H9 (cell line): ENCODE data around the gene TNFAIP2. TPM values are rescaled to one million over a fixed set of nuclear protein-coding genes. Genes with fewer than 3 reads are reported as not detected.

Experiments
- DNase-seq: peaks from one replicate; pipeline ENCODE4 v3.0.0-alpha.2; 2017
- H2AFZ ChIP-seq: one replicate; pipeline ENCODE4 v1.6.1; 2013; ENCODE audit warnings: mild to moderate bottlenecking, low read length, control low read depth, moderate library complexity
- H2AK5ac ChIP-seq: 2 replicates; pipeline ENCODE4 v1.6.1; 2013; ENCODE audit warnings: low read length, control low read depth, mixed read lengths; ENCODE audit not compliant: insufficient read length
- H2BK120ac ChIP-seq: one replicate; pipeline ENCODE4 v1.6.1; 2013; ENCODE audit warnings: low read depth, mild to moderate bottlenecking, low read length, control low read depth, inconsistent platforms; ENCODE audit not compliant: poor library complexity, severe bottlenecking
- H2BK12ac ChIP-seq: 2 replicates; pipeline ENCODE4 v1.6.1; 2013; ENCODE audit warnings: low read length, control low read depth, mixed read lengths, low read depth; ENCODE audit not compliant: insufficient read length
- H2BK15ac ChIP-seq: 2 replicates; pipeline ENCODE4 v1.6.1; 2013; ENCODE audit warnings: low read depth, low read length, control low read depth
- H2BK20ac ChIP-seq: one replicate; pipeline ENCODE4 v1.6.1; 2013; ENCODE audit warnings: low read depth, mild to moderate bottlenecking, low read length, control low read depth, inconsistent platforms; ENCODE audit not compliant: poor library complexity, severe bottlenecking
- H2BK5ac ChIP-seq: 2 replicates; pipeline ENCODE4 v1.6.1; 2013; ENCODE audit warnings: low read length, control low read depth, mixed read lengths; ENCODE audit not compliant: insufficient read length
- H3K14ac ChIP-seq: 2 replicates; pipeline ENCODE4 v1.6.1; 2013; ENCODE audit warnings: low read length, control low read depth; ENCODE audit not compliant: insufficient read depth
- H3K18ac ChIP-seq: 2 replicates; pipeline ENCODE4 v1.6.1; 2013; ENCODE audit warnings: low read depth, mild to moderate bottlenecking, mixed read lengths, low read length, control low read depth; ENCODE audit not compliant: insufficient read length
- H3K23ac ChIP-seq: 2 replicates; pipeline ENCODE4 v1.6.1; 2013; ENCODE audit warnings: low read length, control low read depth, mixed read lengths, low read depth; ENCODE audit not compliant: insufficient read length
- H3K23me2 ChIP-seq: 2 replicates; pipeline ENCODE4 v1.6.1; 2013; ENCODE audit warnings: low read depth, mild to moderate bottlenecking, mixed read lengths, low read length, control low read depth; ENCODE audit not compliant: insufficient read length, poor library complexity, severe bottlenecking
- H3K27ac ChIP-seq: 2 replicates; pipeline ENCODE4 v1.5.1; 2013; ENCODE audit warnings: low read length, control low read depth, mixed read lengths, low read depth; ENCODE audit not compliant: insufficient read length
- H3K27me3 ChIP-seq: 2 replicates; pipeline ENCODE4 v1.6.1; 2013; ENCODE audit warnings: low read length, control low read depth, inconsistent platforms; ENCODE audit not compliant: insufficient read depth
- H3K4ac ChIP-seq: 2 replicates; pipeline ENCODE4 v1.6.1; 2013; ENCODE audit warnings: low read depth, mild to moderate bottlenecking, control low read depth, inconsistent platforms, low read length, moderate library complexity
- H3K4me1 ChIP-seq: 2 replicates; pipeline ENCODE4 v1.6.1; 2013; ENCODE audit warnings: low read length, control low read depth, inconsistent platforms; ENCODE audit not compliant: insufficient read depth
- H3K4me2 ChIP-seq: 2 replicates; pipeline ENCODE4 v1.6.1; 2013; ENCODE audit warnings: low read length, control low read depth, mixed read lengths; ENCODE audit not compliant: insufficient read length, insufficient read depth
- H3K56ac ChIP-seq: 2 replicates; pipeline ENCODE4 v1.6.1; 2013; ENCODE audit warnings: low read depth, mild to moderate bottlenecking, mixed read lengths, low read length, control low read depth; ENCODE audit not compliant: insufficient read length
- H3K79me1 ChIP-seq: 2 replicates; pipeline ENCODE4 v1.6.1; 2013; ENCODE audit warnings: low read depth, mild to moderate bottlenecking, moderate library complexity, low read length, control low read depth, inconsistent platforms; ENCODE audit not compliant: insufficient read depth, poor library complexity, severe bottlenecking
- H3K79me2 ChIP-seq: 2 replicates; pipeline ENCODE4 v1.6.1; 2013; ENCODE audit warnings: low read length, control low read depth, inconsistent platforms; ENCODE audit not compliant: insufficient read depth
- H3K9ac ChIP-seq: 2 replicates; pipeline ENCODE4 v1.6.1; 2013; ENCODE audit warnings: low read length, control low read depth, mixed read lengths; ENCODE audit not compliant: insufficient read length; ENCODE audit errors: extremely low read depth
- H3K9me3 ChIP-seq: one replicate; pipeline ENCODE4 v1.6.1; 2013; ENCODE audit warnings: low read depth, low read length, inconsistent platforms; ENCODE audit not compliant: control insufficient read depth
- H3T11ph ChIP-seq: one replicate; pipeline ENCODE4 v1.6.1; 2013; ENCODE audit warnings: mild to moderate bottlenecking, low read length, control low read depth, inconsistent platforms
- H4K20me1 ChIP-seq: one replicate; pipeline ENCODE4 v1.6.1; 2013; ENCODE audit not compliant: control insufficient read depth, insufficient read length, insufficient read depth
- H4K5ac ChIP-seq: 2 replicates; pipeline ENCODE4 v1.6.1; 2013; ENCODE audit warnings: low read depth, mild to moderate bottlenecking, mixed read lengths, low read length, control low read depth; ENCODE audit not compliant: insufficient read length
- H4K8ac ChIP-seq: replicated peaks from 2 replicates; pipeline ENCODE4 v1.6.1; 2013; ENCODE audit warnings: low read length, control low read depth, mixed read lengths, low read depth; ENCODE audit not compliant: insufficient read length
- H4K91ac ChIP-seq: 2 replicates; pipeline ENCODE4 v1.6.1; 2013; ENCODE audit warnings: low read depth, mild to moderate bottlenecking, moderate library complexity, mixed read lengths, low read length, control low read depth; ENCODE audit not compliant: insufficient read length
- H3K27ac Mint-ChIP-seq, 3 experiments: 2 replicates in 2 of 3; 3 replicates in 1 of 3; pipeline ENCODE4 v1.8.0; 2020 to 2021; ENCODE audit warnings: mixed read lengths in 3 of 3, mild to moderate bottlenecking in 1 of 3, moderate library complexity in 1 of 3
- H3K27me3 Mint-ChIP-seq: 2 replicates; pipeline ENCODE4 v1.8.0; 2021; ENCODE audit warnings: low read depth, mild to moderate bottlenecking, moderate library complexity, mixed read lengths
- H3K36me3 Mint-ChIP-seq, 3 experiments: 2 replicates in 2 of 3; 3 replicates in 1 of 3; pipeline ENCODE4 v1.8.0; 2020 to 2021; ENCODE audit warnings: low read depth in 3 of 3, mixed read lengths in 3 of 3; ENCODE audit not compliant: insufficient read depth in 1 of 3
- H3K4me1 Mint-ChIP-seq, 2 experiments: 2 replicates each; pipeline ENCODE4 v1.8.0; 2020; ENCODE audit warnings: mixed read lengths in 2 of 2
- H3K4me3 Mint-ChIP-seq, 2 experiments: 2 replicates in 1 of 2; 3 replicates in 1 of 2; pipeline ENCODE4 v1.8.0; 2020 to 2021; ENCODE audit warnings: mild to moderate bottlenecking in 2 of 2, mixed read lengths in 2 of 2, moderate library complexity in 1 of 2
- H3K9me3 Mint-ChIP-seq, 2 experiments: 2 replicates in 1 of 2; 3 replicates in 1 of 2; pipeline ENCODE4 v1.8.0; 2020; ENCODE audit warnings: mild to moderate bottlenecking in 2 of 2, mixed read lengths in 2 of 2, moderate library complexity in 1 of 2
- CTCF ChIP-seq: fragments of 200-600 bp; sonication (generic); conservative IDR thresholded peaks from 3 replicates; pipeline ENCODE4 v1.8.0; 2021; ENCODE audit warnings: antibody characterized with exemption, mild to moderate bottlenecking
- WGBS: extraction: QIAGEN DNeasy Blood & Tissue Kit; methylation state at CpG from one replicate; pipeline ENCODE4 v1.1.7; 2013; ENCODE audit warnings: missing lambda C conversion rate, low lambda C conversion rate, mixed read lengths; ENCODE audit not compliant: insufficient read length; ENCODE audit errors: extremely low coverage; 5-methylcytosine and 5-hydroxymethylcytosine counted together
- total RNA-seq: library from RNA; stranded (reverse); gene quantifications from 2 replicates; pipeline ENCODE4 v1.2.1, GENCODE V29; 2021

TNFAIP2 gene
- total RNA-seq, 1 experiment from 2014 or later: 29.3 TPM

DNA sequence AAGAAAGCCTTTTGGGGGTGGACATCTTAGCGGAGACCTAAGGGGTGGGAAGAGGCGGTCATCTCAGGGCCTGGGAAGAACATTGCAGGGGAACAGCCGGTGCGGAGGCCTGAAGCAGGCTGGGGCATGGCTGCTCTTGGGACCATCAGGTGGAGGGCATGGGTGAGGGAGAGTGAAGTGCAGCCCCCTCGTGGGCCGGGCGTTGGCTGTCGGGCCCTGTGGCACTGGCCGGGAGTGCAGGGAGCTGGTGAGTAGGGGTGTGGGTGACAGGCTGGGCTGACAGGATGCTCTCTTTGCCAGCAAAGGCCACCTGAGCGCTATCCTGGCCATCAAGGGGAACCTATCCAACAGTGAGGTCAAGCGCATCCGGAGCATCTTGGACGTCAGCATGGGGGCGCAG, 11.7 kb downstream of the TNFAIP2 start:
- H3K18ac ChIP-seq: no peak overlapping the region
- H2AK5ac ChIP-seq: no peak overlapping the region
- H4K8ac ChIP-seq: no peak overlapping the region
- no peak overlapping the region for H3K27ac ChIP-seq
- no peak overlapping the region for H3K14ac ChIP-seq
- no peak overlapping the region for H2BK15ac ChIP-seq
- H2BK5ac ChIP-seq: no peak overlapping the region
- no peaks in the 10 kb centered on the region for H3K79me2 ChIP-seq
- peaks cover 9 to 33% (median 17%) of the 10 kb centered on the region in 3 experiments; a peak in 5 of 7 replicates for H3K36me3 Mint-ChIP-seq
- peaks cover 8% of the 10 kb centered on the region for H3K23me2 ChIP-seq
- H3K4me1 ChIP-seq: no peaks in the 10 kb centered on the region; the same call in 1 of the 2 replicates
- no peak for TF ChIP-seq CTCF
- H3K9me3 ChIP-seq: no peaks in the 10 kb centered on the region
- H3K27ac Mint-ChIP-seq: peak overlapping the region in 2 of 3 experiments; percentile 7 to 46; a peak in 2 of 7 replicates
- H3K4me1 Mint-ChIP-seq: peaks cover 16 to 33% of the 10 kb centered on the region in 2 experiments
- H3K9me3 Mint-ChIP-seq: no peaks in the 10 kb centered on the region; a peak in 1 of 5 replicates
- no peak overlapping the region for H4K91ac ChIP-seq
- no peak overlapping the region for H3K4me3 Mint-ChIP-seq
- H3T11ph ChIP-seq: no peak overlapping the region
- no peak overlapping the region for H3K4me2 ChIP-seq
- H3K27me3 ChIP-seq: no peaks in the 10 kb centered on the region
- WGBS: no CpG with 5 or more reads among the region's 14 CpGs
- no peak for DNase-seq
- no peak overlapping the region for H3K4ac ChIP-seq
- H4K20me1 ChIP-seq: no peaks in the 10 kb centered on the region
- no peak overlapping the region for H2AFZ ChIP-seq
- peaks cover 3% of the 10 kb centered on the region for H3K27me3 Mint-ChIP-seq
- H2BK120ac ChIP-seq: no peak overlapping the region
- no peak overlapping the region for H2BK20ac ChIP-seq
- H3K9ac ChIP-seq: no peak overlapping the region
- H3K79me1 ChIP-seq: no peaks in the 10 kb centered on the region
- H4K5ac ChIP-seq: no peak overlapping the region
- H2BK12ac ChIP-seq: no peak overlapping the region
- no peak overlapping the region for H3K56ac ChIP-seq
- no peak overlapping the region for H3K23ac ChIP-seq
